H1 (cell line): Measurements from ENCODE around the gene FASTKD1. TPM values are rescaled to one million over a fixed set of nuclear protein-coding genes. Genes with fewer than 3 reads are reported as not detected.

ENCODE experiments used
- CTCF ChIA-PET: fragments of 300-600 bp; sonication (Branson Sonifier 250); formaldehyde crosslinking; loops from one replicate; lab custom pipeline; 2021; ENCODE audit not compliant: partially characterized antibody; lab: Charles Lee
- POLR2A ChIA-PET: fragments of 300-600 bp; sonication (Branson Sonifier 250); formaldehyde crosslinking; loops from one replicate; lab custom pipeline; 2021; ENCODE audit warnings: inconsistent platforms; ENCODE audit not compliant: partially characterized antibody; lab: Charles Lee
- DNase-seq, 2 experiments: peaks; one replicate each; pipeline versions ENCODE4 v3.0.0 to v3.0.0-alpha.2; 2010 to 2022; ENCODE audit warnings: low spot score in 2 of 2, low read depth in 1 of 2, mixed read lengths in 1 of 2
- FAIRE-seq: peaks from 2 replicates; lab custom pipeline; 2011; peaks lifted over from hg19 to GRCh38; lab: Jason Lieb, UNC
- H2AFZ ChIP-seq: 2 replicates; pipeline ENCODE4 v1.8.1; 2012; ENCODE audit warnings: low read length, inconsistent platforms
- H2AK5ac ChIP-seq: 2 replicates; pipeline ENCODE4 v1.6.1; 2013; ENCODE audit warnings: low read depth, low read length
- H2BK120ac ChIP-seq: replicated peaks from 2 replicates; pipeline ENCODE3; 2013; ENCODE audit warnings: low read depth, low read length, inconsistent platforms
- H2BK12ac ChIP-seq: 2 replicates; pipeline ENCODE4 v1.6.1; 2013; ENCODE audit warnings: low read depth, low read length
- H2BK15ac ChIP-seq: 2 replicates; pipeline ENCODE4 v1.6.1; 2013; ENCODE audit warnings: low read length
- H2BK20ac ChIP-seq: 2 replicates; pipeline ENCODE4 v1.6.1; 2013; ENCODE audit warnings: low read length
- H2BK5ac ChIP-seq: 2 replicates; pipeline ENCODE4 v1.6.1; 2013; ENCODE audit warnings: low read depth, low read length
- H3K14ac ChIP-seq: 2 replicates; pipeline ENCODE4 v1.6.1; 2013; ENCODE audit warnings: inconsistent platforms; ENCODE audit not compliant: insufficient read length
- H3K18ac ChIP-seq: 2 replicates; pipeline ENCODE4 v1.6.1; 2013; ENCODE audit warnings: low read length; ENCODE audit errors: extremely low read depth
- H3K23ac ChIP-seq: 2 replicates; pipeline ENCODE4 v1.6.1; 2013; ENCODE audit warnings: inconsistent platforms; ENCODE audit not compliant: insufficient read length
- H3K23me2 ChIP-seq: 2 replicates; pipeline ENCODE4 v1.6.1; 2013; ENCODE audit warnings: low read depth, low read length
- H3K27ac ChIP-seq: 2 replicates; pipeline ENCODE4 v1.6.1; 2011; ENCODE audit warnings: low read depth, low read length, inconsistent platforms
- H3K27me3 ChIP-seq, 4 experiments: replicated peaks in 1 of 4; 1 replicate in 1 of 4; 2 replicates in 3 of 4; pipeline versions ENCODE4 v1.6.1 to v1.8.1; 2011 to 2013; ENCODE audit warnings: low read length in 3 of 4, mild to moderate bottlenecking in 3 of 4, inconsistent platforms in 2 of 4, mixed read lengths in 2 of 4, moderate library complexity in 1 of 4; ENCODE audit not compliant: control insufficient read depth in 3 of 4, insufficient read depth in 3 of 4; ENCODE audit errors: extremely low read depth in 1 of 4
- H3K36me3 ChIP-seq, 4 experiments: 2 replicates each; pipeline versions ENCODE4 v1.6.1 to v1.8.1; 2011 to 2013; ENCODE audit warnings: mild to moderate bottlenecking in 4 of 4, low read length in 3 of 4, moderate library complexity in 2 of 4, control low read depth in 1 of 4, inconsistent platforms in 1 of 4; ENCODE audit not compliant: insufficient read depth in 4 of 4, control insufficient read depth in 2 of 4
- H3K4ac ChIP-seq: replicated peaks from 2 replicates; pipeline ENCODE3; 2013; ENCODE audit warnings: low read length, low read depth, mixed read lengths, inconsistent platforms; ENCODE audit not compliant: insufficient read length
- H3K4me1 ChIP-seq, 4 experiments: replicated peaks in 1 of 4; 1 replicate in 1 of 4; 2 replicates in 3 of 4; pipeline versions ENCODE4 v1.6.1 to v1.8.1; 2011 to 2013; ENCODE audit warnings: low read length in 3 of 4, inconsistent platforms in 2 of 4, mixed read lengths in 1 of 4; ENCODE audit not compliant: insufficient read depth in 4 of 4, control insufficient read depth in 3 of 4
- H3K4me2 ChIP-seq, 2 experiments: 2 replicates each; pipeline versions ENCODE4 v1.6.1 to v1.8.1; 2011 to 2013; ENCODE audit warnings: low read depth in 2 of 2, low read length in 2 of 2, control low read depth in 1 of 2, inconsistent platforms in 1 of 2, mild to moderate bottlenecking in 1 of 2; ENCODE audit not compliant: insufficient read depth in 1 of 2
- H3K4me3 ChIP-seq, 4 experiments: fragments of 200-600, 300-600 bp in 1 of 4; sonication (generic), shearing (Covaris generic), sonication (Bioruptor Twin) in 1 of 4; 2 replicates each; pipeline versions ENCODE4 v1.5.1 to v1.8.1; 2011 to 2016; ENCODE audit warnings: low read length in 4 of 4, low read depth in 3 of 4, control low read depth in 2 of 4, inconsistent platforms in 2 of 4, mild to moderate bottlenecking in 2 of 4, mixed read lengths in 1 of 4, moderate library complexity in 1 of 4; ENCODE audit not compliant: insufficient read depth in 2 of 4; ENCODE audit errors: extremely low read depth in 1 of 4
- H3K56ac ChIP-seq: replicated peaks from 2 replicates; pipeline ENCODE3; 2013; ENCODE audit warnings: low read depth, mild to moderate bottlenecking, mixed read lengths, low read length, inconsistent platforms; ENCODE audit not compliant: insufficient read length
- H3K79me1 ChIP-seq: 2 replicates; pipeline ENCODE4 v1.6.1; 2013; ENCODE audit warnings: low read depth, low read length, control low read depth
- H3K79me2 ChIP-seq, 2 experiments: 2 replicates each; pipeline versions ENCODE4 v1.6.1 to v1.8.1; 2012 to 2013; ENCODE audit warnings: low read length in 2 of 2, mild to moderate bottlenecking in 2 of 2, inconsistent platforms in 1 of 2; ENCODE audit not compliant: insufficient read depth in 2 of 2, control insufficient read depth in 1 of 2
- H3K9ac ChIP-seq, 4 experiments: replicated peaks in 1 of 4; 1 replicate in 1 of 4; 2 replicates in 3 of 4; pipeline versions ENCODE4 v1.6.1 to v1.8.1; 2011 to 2013; ENCODE audit warnings: low read depth in 3 of 4, low read length in 3 of 4, control low read depth in 2 of 4, mild to moderate bottlenecking in 2 of 4, moderate library complexity in 2 of 4, inconsistent platforms in 1 of 4; ENCODE audit errors: extremely low read depth in 1 of 4
- H3K9me3 ChIP-seq, 2 experiments: 2 replicates each; pipeline versions ENCODE4 v1.6.1 to v1.8.1; 2012 to 2013; ENCODE audit warnings: mild to moderate bottlenecking in 2 of 2, moderate library complexity in 2 of 2, control low read depth in 1 of 2, inconsistent platforms in 1 of 2, low read depth in 1 of 2, low read length in 1 of 2, mixed read lengths in 1 of 2; ENCODE audit not compliant: insufficient read depth in 2 of 2
- H4K20me1 ChIP-seq, 2 experiments: replicated peaks in 1 of 2; 2 replicates each; pipeline versions ENCODE3 to v1.8.1; 2011 to 2013; ENCODE audit warnings: inconsistent platforms in 2 of 2, low read length in 2 of 2, mild to moderate bottlenecking in 1 of 2; ENCODE audit not compliant: insufficient read depth in 2 of 2, control insufficient read depth in 1 of 2
- H4K5ac ChIP-seq: 2 replicates; pipeline ENCODE4 v1.6.1; 2013; ENCODE audit warnings: low read length, low read depth, mixed read lengths, inconsistent platforms; ENCODE audit not compliant: insufficient read length
- H4K8ac ChIP-seq: 2 replicates; pipeline ENCODE4 v1.8.0; 2013; ENCODE audit warnings: mild to moderate bottlenecking, moderate library complexity, low read length, inconsistent platforms; ENCODE audit not compliant: insufficient read depth; ENCODE audit errors: extremely low read depth
- H4K91ac ChIP-seq: replicated peaks from 2 replicates; pipeline ENCODE3; 2013; ENCODE audit warnings: low read length, mixed read lengths, inconsistent platforms; ENCODE audit not compliant: insufficient read length
- ATF2 ChIP-seq: IDR thresholded peaks from 2 replicates; pipeline ENCODE4 v1.6.1; 2012; ENCODE audit warnings: low read length, inconsistent platforms
- BRCA1 ChIP-seq: IDR thresholded peaks from 2 replicates; pipeline ENCODE4 v1.6.1; 2012; ENCODE audit warnings: low read depth, low read length, improper control_type of control experiment
- CBX5 ChIP-seq: fragments of 300-800, 300-1000 bp; sonication (generic); IDR thresholded peaks from 2 replicates; pipeline ENCODE4 v1.7.1; 2016; ENCODE audit warnings: antibody characterized with exemption, low read length, low read depth
- CHD1 ChIP-seq: IDR thresholded peaks from 2 replicates; pipeline ENCODE4 v1.6.1; 2012; ENCODE audit warnings: low read depth, low read length, improper control_type of control experiment
- CREB1 ChIP-seq: IDR thresholded peaks from 2 replicates; pipeline ENCODE4 v1.6.1; 2012; ENCODE audit warnings: inconsistent platforms
- FOSL1 ChIP-seq: IDR thresholded peaks from 2 replicates; pipeline ENCODE4 v1.6.1; 2011; ENCODE audit warnings: mild to moderate bottlenecking, low read depth, low read length, moderate library complexity; ENCODE audit not compliant: insufficient read depth
- GTF2F1 ChIP-seq: IDR thresholded peaks from 2 replicates; pipeline ENCODE4 v1.6.1; 2012; ENCODE audit warnings: low read depth, low read length, improper control_type of control experiment, borderline replicate concordance
- HDAC2 ChIP-seq, 2 experiments: fragments of 300-600 bp in 1 of 2; sonication (generic) in 1 of 2; IDR thresholded peaks; 2 replicates each; pipeline ENCODE4 v1.6.1; 2011 to 2012; ENCODE audit warnings: low read depth in 2 of 2, low read length in 2 of 2, mild to moderate bottlenecking in 2 of 2, moderate library complexity in 2 of 2, borderline replicate concordance in 1 of 2, inconsistent platforms in 1 of 2
- MAFK ChIP-seq: IDR thresholded peaks from 2 replicates; pipeline ENCODE4 v1.6.1; 2012; ENCODE audit warnings: low read depth, mild to moderate bottlenecking, improper control_type of control experiment, low read length
- NRF1 ChIP-seq: IDR thresholded peaks from 2 replicates; pipeline ENCODE4 v1.6.1; 2011; ENCODE audit warnings: mild to moderate bottlenecking, low read depth, low read length, improper control_type of control experiment
- POLR2AphosphoS5 ChIP-seq: IDR thresholded peaks from 2 replicates; pipeline ENCODE4 v1.6.1; 2011; ENCODE audit warnings: low read depth, low read length
- SUZ12 ChIP-seq: fragments of 200-600 bp; sonication (generic); IDR thresholded peaks from 2 replicates; pipeline ENCODE4 v1.6.1; 2012; ENCODE audit warnings: mild to moderate bottlenecking, inconsistent platforms, low read length, moderate library complexity, mixed read lengths
- WGBS, 2 experiments: shearing (Covaris generic) in 1 of 2; methylation state at CpG; one replicate each; pipeline versions ENCODE4 v1.1.6 to v1.1.7; 2013 to 2015; ENCODE audit warnings: low lambda C conversion rate in 2 of 2, mixed read lengths in 2 of 2, inconsistent platforms in 1 of 2, low coverage in 1 of 2, missing lambda C conversion rate in 1 of 2; ENCODE audit not compliant: insufficient replicate concordance in 2 of 2, insufficient coverage in 1 of 2, insufficient read length in 1 of 2; ENCODE audit errors: extremely low coverage in 1 of 2, missing lambda C conversion rate in 1 of 2; 5-methylcytosine and 5-hydroxymethylcytosine counted together
- polyA plus RNA-seq, 7 experiments: library from polyadenylated mRNA; depleted of rRNA in 3 of 7; stranded (reverse) in 5 of 7; unstranded in 2 of 7; fragments of >200 nt in 5 of 7; fragments of 200-250 nt in 2 of 7; gene quantifications; 1 replicate in 5 of 7; 2 replicates in 1 of 7; 4 replicates in 1 of 7; pipeline versions ENCODE4 v1.2.1 to v1.2.3, GENCODE V29; 2011 to 2013; ENCODE audit warnings: missing spikeins in 2 of 7, mixed read lengths in 2 of 7
- total RNA-seq: library from RNA; stranded (reverse); fragmentation: NEBNext Ultra II Directional; extraction: Animal tissue kit (Norgen Biotek cat#: 25700); gene quantifications from 2 replicates; pipeline ENCODE4 v1.2.1, GENCODE V29; 2021

The FASTKD1 gene
- total and polyA plus RNA-seq, 2 of the 8 experiments (the other 6 are each of a cell fraction or from before 2014, with no cell fraction given), result 18.7 to 70.8 TPM

GRCh38 chr2:169623235-169623634 lies 49.6 kb upstream of the FASTKD1 start:
- CTCF ChIA-PET, result no interaction called here
- H2BK5ac ChIP-seq, result no peak overlapping the region
- FAIRE-seq, result no peak

More at GRCh38 chr2:169623235-169623634, 49.6 kb upstream of the FASTKD1 start:
- no peaks in the 10 kb centered on the region; the same call in 1 of the 2 replicates for H3K79me1 ChIP-seq
- H2AFZ ChIP-seq, result no peak overlapping the region
- no peak overlapping the region for H3K27ac ChIP-seq
- H3K4ac ChIP-seq, result no peak overlapping the region
- H3K4me1 ChIP-seq, result no peaks in the 10 kb centered on the region
- H3K4me3 ChIP-seq, result no peak overlapping the region
- 95% methylated on average over 4 of the region's 4 CpGs; no CpG with 5 or more reads in 1 of the 2 experiments for WGBS, 2 experiments
- H3K79me2 ChIP-seq, result peaks cover 0 to 7% of the 10 kb centered on the region in 2 experiments; a peak in 2 of 4 replicates
- peaks cover 0 to 1% of the 10 kb centered on the region in 2 experiments for H4K20me1 ChIP-seq
- H3K27me3 ChIP-seq, result no peaks in the 10 kb centered on the region
- no peaks in the 10 kb centered on the region for H3K9me3 ChIP-seq
- DNase-seq, result no peak
- H2BK12ac ChIP-seq, result no peak overlapping the region
- H2AK5ac ChIP-seq, result no peak overlapping the region
- no peak overlapping the region for H2BK120ac ChIP-seq
- H3K23ac ChIP-seq, result no peak overlapping the region
- no peak overlapping the region for H4K5ac ChIP-seq
- peaks cover 0 to 40% (median 9%) of the 10 kb centered on the region in 4 experiments; a peak in 6 of 8 replicates for H3K36me3 ChIP-seq
- H3K23me2 ChIP-seq, result no peaks in the 10 kb centered on the region
- no peak overlapping the region for H3K18ac ChIP-seq
- H3K9ac ChIP-seq, result 0 out of 7 replicates have a peak overlapping the region, but pooled peaks of 1 of the 4 experiments have one; percentile 18
- H3K4me2 ChIP-seq, result no peak overlapping the region
- H4K8ac ChIP-seq, result no peak overlapping the region
- H2BK15ac ChIP-seq, result no peak overlapping the region
- H2BK20ac ChIP-seq, result no peak overlapping the region
- TF ChIP-seq POLR2AphosphoS5, result no peak
- TF ChIP-seq MAFK, result no peak
- no peak for TF ChIP-seq CBX5
- no peak for TF ChIP-seq NRF1
- TF ChIP-seq CHD1, result no peak
- TF ChIP-seq ATF2, result no peak
- TF ChIP-seq SUZ12, result no peak
- TF ChIP-seq GTF2F1, result no peak
- TF ChIP-seq HDAC2 (IDR thresholded peaks at IDR 0.05; ENCODE audit: borderline replicate concordance in 1 of 2, low read depth in 2 of 2, low read length in 2 of 2), result no peak
- no peak for TF ChIP-seq FOSL1
- no peak for TF ChIP-seq CREB1
- no peak for TF ChIP-seq BRCA1
- no peak overlapping the region for H3K14ac ChIP-seq
- POLR2A ChIA-PET, result interaction anchor here (1.9 kb wide), 1 partner anchor 38 kb away, joined by 5 read pairs; no protein-coding TSS in a partner anchor
- no peak overlapping the region for H4K91ac ChIP-seq
- H3K56ac ChIP-seq, result no peak overlapping the region
